CD8-positive, alpha-beta memory T cell (primary cell): Measurements from ENCODE around the gene AGBL4. TPM values are rescaled to one million over a fixed set of nuclear protein-coding genes. Genes with fewer than 3 reads are reported as not detected.
A peak's percentile ranks its signal among the peaks of the same experiment; 100 is the strongest.

Experiments
- CTCF ChIA-PET: fragments of 350-600 bp; sonication (Branson Sonifier 250); formaldehyde crosslinking; loops from one replicate; lab custom pipeline; 2021; ENCODE audit warnings: antibody characterized with exemption; lab: Charles Lee
- POLR2A ChIA-PET: fragments of 350-600 bp; sonication (Branson Sonifier 250); formaldehyde crosslinking; loops from one replicate; lab custom pipeline; 2021; ENCODE audit warnings: antibody characterized with exemption; lab: Charles Lee
- DNase-seq, 5 donors: peaks; one replicate each; pipeline versions ENCODE4 v3.0.0 to v3.0.0-alpha.2; 2020 to 2022; ENCODE audit warnings: mixed read lengths in 1 of 5
- H3K27ac ChIP-seq: one replicate; pipeline ENCODE4 v1.7.0; 2013; ENCODE audit warnings: low read depth, mild to moderate bottlenecking, low read length, moderate library complexity
- H3K27me3 ChIP-seq: 2 replicates; pipeline ENCODE4 v1.7.0; 2013; ENCODE audit warnings: low read length, mild to moderate bottlenecking; ENCODE audit not compliant: insufficient read depth, poor library complexity, severe bottlenecking
- H3K36me3 ChIP-seq: 2 replicates; pipeline ENCODE4 v1.7.0; 2013; ENCODE audit warnings: mild to moderate bottlenecking, low read length, moderate library complexity; ENCODE audit not compliant: insufficient read depth
- H3K4me1 ChIP-seq: 2 replicates; pipeline ENCODE4 v1.7.0; 2013; ENCODE audit warnings: mild to moderate bottlenecking, low read length, moderate library complexity; ENCODE audit not compliant: insufficient read depth
- H3K4me3 ChIP-seq: 2 replicates; pipeline ENCODE4 v1.7.0; 2013; ENCODE audit warnings: mild to moderate bottlenecking, low read length
- H3K9me3 ChIP-seq: 2 replicates; pipeline ENCODE4 v1.7.0; 2013; ENCODE audit warnings: mild to moderate bottlenecking, low read length
- H3K27ac Mint-ChIP-seq, 8 donors: one replicate each; pipeline ENCODE4 v1.8.0; 2020 to 2021; ENCODE audit warnings: mixed read lengths in 8 of 8, mild to moderate bottlenecking in 6 of 8, inconsistent platforms in 3 of 8, moderate library complexity in 3 of 8
- H3K27me3 Mint-ChIP-seq, 2 donors: one replicate each; pipeline ENCODE4 v1.8.0; 2020 to 2021; ENCODE audit warnings: mixed read lengths in 2 of 2, mild to moderate bottlenecking in 1 of 2, moderate library complexity in 1 of 2
- H3K36me3 Mint-ChIP-seq, 3 donors: one replicate each; pipeline ENCODE4 v1.8.0; 2020 to 2021; ENCODE audit warnings: mixed read lengths in 3 of 3, inconsistent platforms in 1 of 3, mild to moderate bottlenecking in 1 of 3
- H3K4me1 Mint-ChIP-seq, 3 donors: one replicate each; pipeline ENCODE4 v1.8.0; 2020 to 2021; ENCODE audit warnings: mixed read lengths in 3 of 3, inconsistent platforms in 1 of 3, mild to moderate bottlenecking in 1 of 3
- H3K4me3 Mint-ChIP-seq, 7 donors: one replicate each; pipeline ENCODE4 v1.8.0; 2020 to 2021; ENCODE audit warnings: mixed read lengths in 7 of 7, mild to moderate bottlenecking in 6 of 7, moderate library complexity in 4 of 7, inconsistent platforms in 2 of 7
- H3K9me3 Mint-ChIP-seq, 5 donors: one replicate each; pipeline ENCODE4 v1.8.0; 2020 to 2022; ENCODE audit warnings: mixed read lengths in 5 of 5, mild to moderate bottlenecking in 3 of 5, moderate library complexity in 2 of 5, inconsistent platforms in 1 of 5
- polyA plus RNA-seq: library from polyadenylated mRNA; unstranded; fragments of 300-500 nt; fragmentation: Illumina TruSeq; gene quantifications from one replicate; pipeline ENCODE4 v1.2.3, GENCODE V29; 2021
- total RNA-seq, 2 experiments: library from RNA; stranded (reverse); gene quantifications; one replicate each; pipeline ENCODE4 v1.2.3, GENCODE V29; 2021

AGBL4 gene
- total and polyA plus RNA-seq, 3 experiments from 2014 or later: 0.22 TPM; not detected in 2

DNA sequence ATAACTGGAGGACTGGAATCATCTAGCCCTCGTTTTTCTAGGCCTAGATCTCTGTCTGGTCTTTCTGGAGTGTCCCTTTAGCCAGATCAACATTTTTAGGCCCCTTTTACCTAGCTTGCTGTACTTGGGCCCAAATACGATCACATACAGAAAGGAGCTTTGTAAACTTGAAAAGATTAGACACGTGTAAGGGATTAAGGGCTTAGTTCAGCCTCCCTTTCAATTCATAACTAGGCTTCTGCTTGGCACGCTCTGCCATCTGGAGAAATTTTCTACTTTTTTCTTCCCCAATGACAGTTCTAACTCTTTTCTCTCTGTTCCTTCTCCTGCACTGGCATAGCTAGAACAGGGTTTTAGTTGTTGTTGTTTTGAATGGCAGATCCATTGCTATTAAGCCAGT lies 1093.7 kb downstream of the AGBL4 start:
- no peak overlapping the region for H3K27ac ChIP-seq
- no peaks in the 10 kb centered on the region for H3K4me1 ChIP-seq
- H3K4me1 Mint-ChIP-seq: no peaks in the 10 kb centered on the region
- no peaks in the 10 kb centered on the region for H3K9me3 ChIP-seq
- H3K27me3 Mint-ChIP-seq: peaks cover 4 to 11% of the 10 kb centered on the region in 2 donors
- H3K36me3 ChIP-seq: no peaks in the 10 kb centered on the region
- no peak overlapping the region for H3K4me3 Mint-ChIP-seq
- no peaks in the 10 kb centered on the region for H3K27me3 ChIP-seq
- no peak overlapping the region for H3K27ac Mint-ChIP-seq
- ChIA-PET POLR2A (interaction anchor here (0.6 kb wide), 1 partner anchor 45 kb away, joined by 4 read pairs; no protein-coding TSS in a partner anchor), CTCF (no interaction called here)
- peaks cover 0 to 2% (median 0%) of the 10 kb centered on the region in 5 donors for H3K9me3 Mint-ChIP-seq
- no peak for DNase-seq
- H3K4me3 ChIP-seq: no peak overlapping the region
- H3K36me3 Mint-ChIP-seq: no peaks in the 10 kb centered on the region

- Histone ChIP-seq H3K27ac (no peak overlapping the region), H3K4me1 (no peaks in the 10 kb centered on the region), H3K36me3 (no peaks in the 10 kb centered on the region), H3K9me3 (no peaks in the 10 kb centered on the region), H3K4me3 (no peak overlapping the region), H3K27me3 (no peaks in the 10 kb centered on the region)
- DNase-seq: no peak
- H3K36me3 Mint-ChIP-seq: no peaks in the 10 kb centered on the region
- POLR2A ChIA-PET: no interaction called here
- no peaks in the 10 kb centered on the region for H3K27me3 Mint-ChIP-seq
- CTCF ChIA-PET: no interaction called here
- H3K27ac Mint-ChIP-seq: no peak overlapping the region
- H3K9me3 Mint-ChIP-seq: peaks cover 0 to 2% (median 0%) of the 10 kb centered on the region in 5 donors
- H3K4me1 Mint-ChIP-seq: no peaks in the 10 kb centered on the region
- H3K4me3 Mint-ChIP-seq: no peak overlapping the region
Observed at GRCh38 chr1:48924099-48924498, 1099.7 kb downstream of the AGBL4 start.

- Histone ChIP-seq H3K36me3 (no peaks in the 10 kb centered on the region), H3K27me3 (no peaks in the 10 kb centered on the region), H3K9me3 (no peaks in the 10 kb centered on the region), H3K27ac (no peak overlapping the region), H3K4me3 (no peak overlapping the region), H3K4me1 (no peaks in the 10 kb centered on the region)
- no peak overlapping the region for H3K27ac Mint-ChIP-seq
- no peaks in the 10 kb centered on the region for H3K36me3 Mint-ChIP-seq
- H3K27me3 Mint-ChIP-seq: no peaks in the 10 kb centered on the region
- DNase-seq: no peak
- H3K4me3 Mint-ChIP-seq: no peak overlapping the region
- CTCF ChIA-PET: no interaction called here
- H3K9me3 Mint-ChIP-seq: peaks cover 0 to 2% (median 0%) of the 10 kb centered on the region in 5 donors
- no peaks in the 10 kb centered on the region for H3K4me1 Mint-ChIP-seq
- POLR2A ChIA-PET: no interaction called here
Observed at GRCh38 chr1:48923116-48923515, 1100.6 kb downstream of the AGBL4 start.

DNA sequence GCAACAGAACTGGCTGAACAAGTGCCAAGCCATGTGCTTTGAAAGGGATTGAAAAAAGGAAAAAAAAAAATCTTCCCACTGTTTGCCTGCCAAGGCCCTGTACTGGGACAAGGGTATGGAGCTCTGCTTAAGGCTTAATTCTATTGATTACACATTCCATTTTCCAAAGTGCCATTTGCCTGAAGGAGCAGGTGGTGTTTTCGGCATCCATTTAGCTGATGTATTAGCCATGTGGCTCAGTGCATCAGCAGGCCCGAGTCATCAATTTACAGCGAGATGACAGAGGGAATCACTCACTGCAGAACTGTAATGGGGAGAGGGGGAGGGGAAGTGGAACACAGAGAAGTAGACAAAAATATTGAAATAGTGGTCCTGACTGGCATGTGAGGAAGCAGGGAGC lies 1102.9 kb downstream of the AGBL4 start:
- Histone ChIP-seq H3K4me3 (no peak overlapping the region), H3K27ac (no peak overlapping the region), H3K36me3 (no peaks in the 10 kb centered on the region), H3K9me3 (no peaks in the 10 kb centered on the region), H3K4me1 (no peaks in the 10 kb centered on the region), H3K27me3 (no peaks in the 10 kb centered on the region)
- Mint-ChIP-seq H3K36me3 (no peaks in the 10 kb centered on the region), H3K27me3 (no peaks in the 10 kb centered on the region), H3K4me3 (no peak overlapping the region), H3K27ac (no peak overlapping the region), H3K4me1 (no peaks in the 10 kb centered on the region), H3K9me3 (peaks cover 0 to under 1% (median 0%) of the 10 kb centered on the region in 5 donors)
- POLR2A ChIA-PET: no interaction called here
- no peak for DNase-seq
- CTCF ChIA-PET: no interaction called here

DNA sequence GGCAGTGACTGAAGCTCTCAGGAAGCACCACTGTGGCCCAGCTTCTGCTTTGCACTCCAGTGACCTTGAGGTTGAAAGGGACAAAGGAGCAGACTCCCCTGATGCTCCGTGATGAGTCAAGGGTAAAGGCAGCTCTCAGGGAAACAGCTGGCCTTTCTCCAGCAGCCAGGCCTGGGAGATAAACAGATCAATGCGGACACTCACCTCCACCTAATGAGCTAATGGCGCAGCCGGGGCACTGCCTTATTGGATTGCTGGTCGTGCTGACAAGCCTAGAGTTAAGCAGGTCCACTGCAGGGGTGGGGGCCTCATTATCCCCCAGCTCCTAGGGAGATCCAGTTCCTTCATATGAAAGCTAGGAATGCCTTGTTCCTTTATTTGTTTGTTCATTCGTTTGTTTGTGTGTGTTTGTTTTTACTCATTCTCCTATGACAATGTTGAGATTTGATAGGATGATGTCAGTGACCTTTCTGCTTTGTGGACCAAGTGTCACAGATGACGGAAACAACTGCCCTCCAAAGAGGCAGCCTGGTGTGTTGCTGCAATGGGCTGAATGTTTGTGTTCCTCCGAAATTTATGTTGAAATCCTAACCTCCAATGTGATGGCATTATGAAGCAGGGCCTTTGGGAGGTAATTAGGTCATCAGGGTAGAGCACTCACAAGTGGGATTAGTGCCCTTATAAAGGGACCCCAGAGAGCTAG lies 1105.7 kb downstream of the AGBL4 start:
- no peaks in the 10 kb centered on the region for H3K27me3 ChIP-seq
- Mint-ChIP-seq H3K4me1 (no peaks in the 10 kb centered on the region), H3K27me3 (no peaks in the 10 kb centered on the region), H3K9me3 (no peaks in the 10 kb centered on the region), H3K36me3 (no peaks in the 10 kb centered on the region), H3K4me3 (no peak overlapping the region), H3K27ac (no peak overlapping the region)
- no peaks in the 10 kb centered on the region for H3K4me1 ChIP-seq
- H3K4me3 ChIP-seq: no peak overlapping the region
- ChIA-PET CTCF (no interaction called here), POLR2A (no interaction called here)
- H3K27ac ChIP-seq: no peak overlapping the region
- H3K9me3 ChIP-seq: no peaks in the 10 kb centered on the region
- DNase-seq: peak in 1 of 5 donors; percentile 44
- no peaks in the 10 kb centered on the region for H3K36me3 ChIP-seq

GRCh38 chr1:48917070-48917454 lies 1106.7 kb downstream of the AGBL4 start:
- CTCF ChIA-PET: no interaction called here

GRCh38 chr1:48916130-48917069 lies 1107.4 kb downstream of the AGBL4 start:
- no peaks in the 10 kb centered on the region for H3K27me3 Mint-ChIP-seq

More at GRCh38 chr1:48917070-48917454, 1106.7 kb downstream of the AGBL4 start:
- Mint-ChIP-seq H3K27ac (no peak overlapping the region), H3K4me1 (no peaks in the 10 kb centered on the region), H3K9me3 (no peaks in the 10 kb centered on the region), H3K36me3 (no peaks in the 10 kb centered on the region), H3K27me3 (no peaks in the 10 kb centered on the region), H3K4me3 (no peak overlapping the region)
- no peak for DNase-seq
- Histone ChIP-seq H3K4me1 (no peaks in the 10 kb centered on the region), H3K27me3 (no peaks in the 10 kb centered on the region), H3K27ac (no peak overlapping the region), H3K9me3 (no peaks in the 10 kb centered on the region), H3K36me3 (no peaks in the 10 kb centered on the region), H3K4me3 (no peak overlapping the region)
- POLR2A ChIA-PET: no interaction called here

GRCh38 chr1:48908606-48909005 lies 1115.1 kb downstream of the AGBL4 start:
- H3K27ac Mint-ChIP-seq: no peak overlapping the region
- H3K36me3 Mint-ChIP-seq: no peaks in the 10 kb centered on the region
- Histone ChIP-seq H3K27me3 (no peaks in the 10 kb centered on the region), H3K4me3 (no peak overlapping the region), H3K27ac (no peak overlapping the region), H3K4me1 (no peaks in the 10 kb centered on the region), H3K9me3 (no peaks in the 10 kb centered on the region), H3K36me3 (no peaks in the 10 kb centered on the region)
- H3K9me3 Mint-ChIP-seq: no peaks in the 10 kb centered on the region
- no peaks in the 10 kb centered on the region for H3K4me1 Mint-ChIP-seq
- H3K27me3 Mint-ChIP-seq: peaks cover 0 to 9% of the 10 kb centered on the region in 2 donors
- DNase-seq: no peak
- H3K4me3 Mint-ChIP-seq: no peak overlapping the region
- ChIA-PET POLR2A (no interaction called here), CTCF (no interaction called here)

More at GRCh38 chr1:48916130-48917069, 1107.4 kb downstream of the AGBL4 start:
- Mint-ChIP-seq H3K27ac (no peak overlapping the region), H3K4me3 (no peak overlapping the region), H3K4me1 (no peaks in the 10 kb centered on the region), H3K9me3 (no peaks in the 10 kb centered on the region), H3K36me3 (no peaks in the 10 kb centered on the region)
- no peak for DNase-seq
- ChIA-PET CTCF (no interaction called here), POLR2A (no interaction called here)
- H3K9me3 ChIP-seq: no peaks in the 10 kb centered on the region
- H3K4me1 ChIP-seq: no peaks in the 10 kb centered on the region
- no peaks in the 10 kb centered on the region for H3K27me3 ChIP-seq
- H3K27ac ChIP-seq: no peak overlapping the region
- H3K4me3 ChIP-seq: no peak overlapping the region
- no peaks in the 10 kb centered on the region for H3K36me3 ChIP-seq
